ENCODE data around the gene SLCO4A1.
"Not testable (repeated sequence)": the region's sequence is repeated elsewhere in the genome, so short reads cannot be mapped to it uniquely, and the experiment has no call there.

The SLCO4A1 gene

DNA sequence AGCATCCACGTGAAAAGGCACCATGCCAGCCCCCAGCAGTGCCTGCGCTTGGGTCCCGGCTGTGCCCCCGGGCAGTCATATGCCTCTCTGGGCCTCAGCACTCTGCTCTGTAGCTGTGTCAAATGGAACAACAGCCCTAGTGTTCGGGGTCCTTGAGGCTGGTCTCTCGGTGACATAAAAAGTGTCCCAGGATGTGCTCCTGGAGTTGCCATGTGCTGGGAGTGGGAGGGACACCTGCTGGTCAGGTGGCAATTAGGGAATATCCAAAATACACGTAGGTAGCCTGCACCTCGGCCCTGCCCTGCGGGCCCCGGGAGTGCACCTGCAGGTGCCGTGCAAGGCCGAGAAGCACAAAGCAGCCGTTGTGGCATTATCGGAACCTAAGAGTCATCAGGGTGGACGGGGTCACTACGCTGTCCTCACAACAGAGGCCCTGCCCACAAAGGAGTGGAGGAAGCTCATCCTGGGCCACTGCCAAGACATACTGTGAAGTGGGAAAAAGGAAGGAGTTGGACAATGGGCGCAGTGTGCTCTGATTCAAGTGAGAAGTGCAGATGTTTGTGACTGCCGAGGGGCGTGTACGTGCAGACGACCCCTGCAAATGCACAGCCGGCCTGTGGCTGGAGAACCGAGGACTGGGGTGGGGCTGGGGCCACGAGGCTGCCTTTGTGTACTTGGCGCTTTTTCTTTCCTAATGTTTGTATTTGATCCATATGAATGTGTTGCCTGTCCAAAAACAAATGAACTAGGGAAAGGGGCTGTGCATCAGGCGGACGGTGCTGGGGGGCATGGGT lies 24.6 kb downstream of the SLCO4A1 start:
- DNase-seq: no peak

- no peak for DNase-seq
Observed at GRCh38 chr20:62667530-62668440, 25.5 kb downstream of the SLCO4A1 start.

- DNase-seq: peak in 2 of 5 experiments; percentile 18 to 31
Observed at GRCh38 chr20:62668441-62669027, 26.2 kb downstream of the SLCO4A1 start.

DNA sequence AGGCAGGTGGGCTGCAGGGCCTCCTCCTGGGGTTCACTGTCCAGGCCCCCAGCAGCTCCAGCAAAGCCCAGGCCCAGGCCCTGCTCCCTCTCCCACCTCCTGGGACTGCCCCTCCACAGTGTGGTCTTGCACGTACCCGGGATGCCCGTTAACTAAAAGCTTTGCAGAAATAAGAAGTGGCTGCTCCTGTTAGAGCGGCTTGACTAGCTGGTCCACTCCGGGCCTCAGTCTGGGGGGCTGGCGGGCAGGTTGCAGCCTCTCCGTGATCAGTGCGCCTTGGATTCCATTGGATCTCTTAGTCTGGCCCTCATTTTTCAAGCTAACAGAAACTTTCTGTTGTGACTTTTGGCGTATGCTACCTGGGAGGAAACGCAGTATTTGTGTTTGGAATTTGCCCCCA lies 26.9 kb downstream of the SLCO4A1 start:
- no peak for DNase-seq

DNA sequence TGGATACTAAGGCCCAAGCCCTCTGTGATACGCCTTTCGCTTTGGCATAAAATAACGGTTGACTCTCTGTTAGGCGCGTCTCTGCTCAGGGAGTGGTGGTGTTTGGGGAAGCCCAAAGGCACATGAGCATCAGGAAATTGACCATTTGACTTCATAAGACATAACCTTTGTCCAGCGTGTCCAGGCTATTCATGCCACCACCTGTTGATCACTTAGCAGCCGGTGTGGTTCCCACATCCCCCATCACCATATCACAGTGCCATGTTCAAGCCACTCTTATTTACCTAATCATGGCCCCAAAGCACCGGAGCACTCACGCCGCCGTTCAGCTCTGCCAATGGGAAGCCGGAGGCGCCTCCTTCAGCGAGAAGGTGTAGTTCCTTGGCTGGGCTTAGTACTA lies 27.9 kb downstream of the SLCO4A1 start:
- no peak for DNase-seq

- no peak for DNase-seq
Observed at GRCh38 chr20:62670998-62671397, 28.7 kb downstream of the SLCO4A1 start.

- DNase-seq: no peak
Observed at GRCh38 chr20:62671765-62672164, 29.5 kb downstream of the SLCO4A1 start.

DNA sequence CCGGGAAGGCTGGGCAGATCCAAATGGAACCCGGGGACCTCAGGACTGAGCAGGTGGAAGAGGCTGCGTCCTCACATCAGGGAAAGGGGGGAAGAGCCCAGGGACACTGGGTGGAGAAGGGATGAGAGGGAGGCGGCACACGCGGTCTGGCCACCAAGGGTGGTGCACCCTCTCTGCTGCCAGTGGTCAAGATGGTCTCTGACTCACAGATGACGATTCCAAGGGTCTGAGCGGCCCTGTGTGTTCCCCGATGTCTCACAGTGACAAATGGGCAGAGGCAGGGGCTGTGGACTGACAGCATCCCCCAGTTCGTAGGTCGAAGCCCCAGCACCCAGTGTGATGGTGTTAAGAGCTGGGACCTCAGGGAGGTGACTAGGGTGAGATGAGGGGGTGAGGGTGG lies 32.1 kb downstream of the SLCO4A1 start:
- DNase-seq: no peak

- DNase-seq: no peak
Observed at GRCh38 chr20:62675156-62675876, 33.0 kb downstream of the SLCO4A1 start.

- DNase-seq: no peak
Observed at GRCh38 chr20:62675877-62676260, 33.6 kb downstream of the SLCO4A1 start.

GRCh38 chr20:62676976-62677375 lies 34.7 kb downstream of the SLCO4A1 start:
- DNase-seq: no peak

GRCh38 chr20:62677678-62678077 lies 35.4 kb downstream of the SLCO4A1 start:
- no peak for DNase-seq

GRCh38 chr20:62678553-62678952 lies 36.2 kb downstream of the SLCO4A1 start:
- no peak for DNase-seq

DNA sequence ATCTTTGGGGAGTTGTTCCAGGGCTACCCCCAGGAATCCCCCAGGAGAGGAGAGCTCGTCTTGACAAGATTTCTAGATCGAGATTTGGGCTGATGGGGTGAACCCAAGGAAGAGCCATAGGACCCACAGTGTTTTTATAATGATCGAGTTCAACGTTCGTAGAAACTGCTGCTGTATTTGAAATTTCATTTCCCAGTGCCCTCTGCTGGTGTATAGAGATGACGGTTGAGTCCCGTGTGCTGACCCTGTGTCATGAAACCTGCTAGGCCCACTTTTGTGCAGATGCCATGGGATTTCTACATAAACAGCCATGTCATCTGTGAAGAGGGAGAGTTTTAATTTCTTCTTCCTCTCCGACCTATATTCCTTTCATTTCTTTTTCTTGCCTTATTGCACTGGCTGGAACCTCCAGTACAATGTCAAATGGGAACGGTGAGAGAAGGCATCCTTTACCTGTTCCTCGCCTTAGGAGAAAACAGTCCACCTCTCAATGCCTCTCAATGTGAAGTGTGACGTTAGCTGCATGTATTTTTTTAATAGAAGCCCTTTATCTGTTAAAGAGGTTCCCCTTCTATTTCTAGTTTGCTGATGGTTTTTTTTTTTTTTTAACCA lies 37.8 kb downstream of the SLCO4A1 start:
- no peak for DNase-seq

DNA sequence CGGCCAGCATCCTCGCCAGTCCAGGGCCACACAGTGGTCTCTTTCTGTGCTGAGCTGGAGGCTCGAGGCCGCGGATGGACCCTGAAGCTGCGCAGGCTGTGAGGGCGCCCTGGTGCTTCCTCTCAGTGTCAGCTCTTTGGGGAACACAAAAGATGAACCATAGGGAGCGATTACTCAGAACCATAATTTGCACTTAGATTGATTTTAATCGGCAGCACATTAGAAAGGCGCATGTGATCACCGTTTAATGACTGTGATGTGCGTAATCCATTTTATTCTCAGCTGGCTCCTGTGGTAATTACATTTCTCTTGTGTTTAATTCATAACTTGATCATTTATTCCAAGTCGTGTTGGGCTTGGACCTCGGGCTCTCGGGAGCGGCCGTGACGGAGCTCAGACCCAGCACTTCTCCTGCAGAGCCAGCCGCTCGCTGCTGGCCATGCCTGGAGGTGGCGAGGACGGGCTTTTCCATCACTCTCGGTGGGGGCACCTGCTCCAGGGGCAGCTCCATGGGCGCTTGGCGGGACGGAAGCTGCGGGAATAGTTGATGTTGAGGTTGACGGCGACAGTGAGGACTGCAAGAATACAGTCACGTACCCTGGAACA lies 40.7 kb downstream of the SLCO4A1 start:
- DNase-seq: no peak

DNA sequence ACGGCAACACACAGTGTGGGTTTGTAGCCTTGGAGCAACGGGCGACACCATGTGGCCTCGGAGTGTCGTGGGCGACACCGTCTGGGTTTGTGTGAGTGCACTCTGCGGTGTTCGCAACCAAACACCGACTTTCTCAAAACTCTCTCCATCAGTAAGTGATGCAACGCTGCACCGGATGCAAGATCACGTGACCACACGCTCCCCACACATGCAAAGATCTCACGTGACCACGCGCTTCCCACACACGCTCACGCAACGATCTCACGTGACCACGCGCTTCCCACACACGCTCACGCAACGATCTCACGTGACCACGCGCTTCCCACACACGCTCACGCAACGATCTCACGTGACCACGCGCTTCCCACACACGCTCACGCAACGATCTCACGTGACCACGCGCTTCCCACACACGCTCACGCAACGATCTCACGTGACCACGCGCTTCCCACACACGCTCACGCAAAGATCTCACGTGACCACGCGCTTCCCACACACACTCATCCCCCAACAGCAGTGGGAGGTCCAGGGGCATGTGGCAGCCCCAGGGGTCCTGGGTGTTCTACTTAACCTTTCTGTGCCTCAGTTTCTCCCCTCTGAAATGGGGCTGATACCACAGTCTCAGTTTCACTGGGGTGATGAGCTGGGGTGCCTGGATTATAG lies 41.5 kb downstream of the SLCO4A1 start:
- DNase-seq: not testable (repeated sequence)

DNA sequence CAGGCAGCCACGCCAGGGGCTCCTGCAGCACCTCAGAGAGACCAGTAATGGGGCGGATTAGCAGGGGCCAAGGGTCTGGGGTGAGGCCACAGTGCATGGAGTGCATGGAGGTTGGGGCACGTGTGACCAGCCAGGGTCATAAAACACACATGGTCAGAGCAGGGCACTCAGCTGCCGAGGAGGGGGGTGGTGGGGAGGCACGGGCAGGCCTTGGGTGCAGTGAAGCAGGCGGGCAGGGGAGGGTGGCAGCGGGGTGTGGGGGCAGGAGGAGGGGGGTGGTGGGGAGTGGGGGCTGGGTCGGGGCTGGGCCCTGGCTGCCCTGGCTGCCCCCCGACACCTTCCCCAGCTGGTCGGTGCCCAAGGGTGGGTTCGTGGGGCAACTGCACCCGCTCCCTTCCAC lies 42.7 kb downstream of the SLCO4A1 start:
- DNase-seq: no peak

DNA sequence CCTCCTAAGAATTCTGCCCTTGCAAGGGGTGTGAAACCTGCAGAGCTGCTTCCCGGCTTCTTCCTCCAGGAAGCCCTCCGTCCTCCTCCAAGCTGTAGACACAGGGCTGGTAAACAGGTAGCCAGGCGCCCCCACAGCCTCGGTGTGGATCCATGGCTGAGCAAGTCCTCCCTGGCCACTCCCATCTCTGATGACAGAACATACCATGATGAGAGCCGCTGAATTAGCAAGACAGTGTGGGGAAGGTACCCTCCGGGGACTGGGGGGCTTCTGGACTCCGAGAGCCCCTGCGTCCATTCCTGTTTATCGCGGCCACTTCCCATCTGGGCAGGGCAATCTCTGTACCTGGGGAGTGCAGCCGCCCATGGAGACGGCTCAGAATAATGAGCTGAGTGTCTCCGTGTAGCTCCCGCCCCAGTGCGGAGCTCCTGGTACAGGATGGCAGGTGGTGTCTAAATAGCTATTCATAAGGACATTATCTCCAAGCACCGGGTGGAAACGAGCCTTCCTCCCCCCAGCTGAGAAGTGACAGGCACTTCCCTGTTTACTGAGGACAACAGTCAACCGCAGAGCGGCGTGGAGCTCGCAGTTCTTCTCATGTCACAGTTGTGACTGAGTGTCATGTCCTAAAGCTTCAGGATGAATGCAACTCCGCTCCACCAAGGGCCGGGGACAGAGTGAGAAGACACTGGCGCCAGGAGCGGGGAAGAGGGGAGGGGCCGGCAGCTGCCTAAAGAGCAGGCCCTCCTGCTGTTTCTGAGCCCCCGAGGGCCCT lies 43.7 kb downstream of the SLCO4A1 start:
- DNase-seq: peak in 1 of 5 experiments; percentile 41

GRCh38 chr20:62686869-62687830 lies 44.8 kb downstream of the SLCO4A1 start:
- DNase-seq: no peak
